Panc1 (cell line): Measurements from ENCODE around the gene ABCA7. TPM values are rescaled to one million over a fixed set of nuclear protein-coding genes. Genes with fewer than 3 reads are reported as not detected.

Source experiments
- ATAC-seq: fragments of 200-7000 bp; cut with Tn5 transposase; 2 replicates; pipeline ENCODE4 v1.9.1; 2020; ENCODE audit warnings: mild to moderate bottlenecking, moderate library complexity
- BruUV-seq: library from RNA; stranded (reverse); fragments of 400-500 nt; replicated peaks from 2 replicates; lab custom pipeline; 2021; lab: Mats Ljungman, UMichigan
- CTCF ChIA-PET: fragments of 300-600 bp; sonication (Branson Sonifier 250); formaldehyde crosslinking; loops from one replicate; lab custom pipeline; 2022; ENCODE audit warnings: antibody characterized with exemption; lab: Charles Lee
- POLR2A ChIA-PET: fragments of 300-600 bp; sonication (Branson Sonifier 250); formaldehyde crosslinking; loops from one replicate; lab custom pipeline; 2022; ENCODE audit warnings: antibody characterized with exemption; lab: Charles Lee
- DNase-seq: peaks from one replicate; pipeline ENCODE4 v3.0.0-alpha.2; 2010; ENCODE audit warnings: low read depth, low spot score
- H3K27ac ChIP-seq: 2 replicates; pipeline ENCODE4 v1.5.1; 2011; ENCODE audit warnings: mild to moderate bottlenecking, low read length, inconsistent platforms
- H3K27me3 ChIP-seq: fragments of 200-500 bp; sonication (Bioruptor generic); 2 replicates; pipeline ENCODE4 v1.6.0; 2014; ENCODE audit warnings: low read length, inconsistent platforms; ENCODE audit not compliant: control insufficient read depth, insufficient read depth
- H3K36me3 ChIP-seq: fragments of 200-500 bp; sonication (Bioruptor generic); 2 replicates; pipeline ENCODE4 v1.5.1; 2014; ENCODE audit warnings: inconsistent platforms, mild to moderate bottlenecking, low read length, moderate library complexity; ENCODE audit not compliant: control insufficient read depth, insufficient read depth
- H3K4me1 ChIP-seq: 2 replicates; pipeline ENCODE4 v1.5.1; 2011; ENCODE audit warnings: inconsistent platforms, mild to moderate bottlenecking, low read length, moderate library complexity; ENCODE audit not compliant: control insufficient read depth, insufficient read depth
- H3K4me3 ChIP-seq, 2 experiments: 2 replicates each; pipeline ENCODE4 v1.5.1; 2011 to 2012; ENCODE audit warnings: low read depth in 2 of 2, low read length in 2 of 2, mild to moderate bottlenecking in 2 of 2, inconsistent platforms in 1 of 2, moderate library complexity in 1 of 2
- H3K9me3 ChIP-seq: fragments of 200-500 bp; sonication (Bioruptor generic); 2 replicates; pipeline ENCODE4 v1.5.1; 2014; ENCODE audit warnings: low read depth, mild to moderate bottlenecking, inconsistent platforms, low read length, moderate library complexity; ENCODE audit not compliant: control insufficient read depth, insufficient read depth
- POLR2AphosphoS5 ChIP-seq: IDR thresholded peaks from 2 replicates; pipeline ENCODE4 v1.6.1; 2012; ENCODE audit warnings: mild to moderate bottlenecking, low read depth, low read length, moderate library complexity
- REST ChIP-seq, 2 experiments: IDR thresholded peaks; 2 replicates each; pipeline ENCODE4 v1.6.1; 2011 to 2012; ENCODE audit warnings: low read depth in 2 of 2, control low read depth in 1 of 2, low read length in 1 of 2, mild to moderate bottlenecking in 1 of 2, moderate library complexity in 1 of 2; ENCODE audit not compliant: insufficient read depth in 1 of 2
- SIN3A ChIP-seq: IDR thresholded peaks from 2 replicates; pipeline ENCODE4 v1.6.1; 2012; ENCODE audit warnings: low read depth, mild to moderate bottlenecking, low read length, moderate library complexity, borderline replicate concordance; ENCODE audit not compliant: insufficient read depth
- TCF7L2 ChIP-seq: IDR thresholded peaks from 2 replicates; pipeline ENCODE4 v1.6.1; 2011; ENCODE audit warnings: mild to moderate bottlenecking, low read depth, low read length, inconsistent platforms
- in situ Hi-C: cut with HindIII; loops from 2 replicates; pipeline ENCODE4 v1.10.0; 2016; ENCODE audit warnings: low sequenced_read_pairs, low pct_unique_long_range_greater_than_20kb
- intact Hi-C: fragments of 100-400 bp; cut with micrococcal nuclease; formaldehyde crosslinking; loops from one replicate; pipeline ENCODE4 v1.10.0; 2022; ENCODE audit not compliant: unreplicated experiment
- total RNA-seq: library from RNA; stranded (reverse); gene quantifications from one replicate; pipeline ENCODE4 v1.2.1, GENCODE V29; 2021; ENCODE audit not compliant: unreplicated experiment
- TF ChIP-seq, protein P1 (sequence below): fragments of 450-650 bp; IDR thresholded peaks from 2 replicates; pipeline ENCODE4 v1.5.1; 2017; ENCODE audit warnings: mild to moderate bottlenecking

The ABCA7 gene
- total RNA-seq, 1 experiment from 2014 or later = 47.5 TPM

DNA sequence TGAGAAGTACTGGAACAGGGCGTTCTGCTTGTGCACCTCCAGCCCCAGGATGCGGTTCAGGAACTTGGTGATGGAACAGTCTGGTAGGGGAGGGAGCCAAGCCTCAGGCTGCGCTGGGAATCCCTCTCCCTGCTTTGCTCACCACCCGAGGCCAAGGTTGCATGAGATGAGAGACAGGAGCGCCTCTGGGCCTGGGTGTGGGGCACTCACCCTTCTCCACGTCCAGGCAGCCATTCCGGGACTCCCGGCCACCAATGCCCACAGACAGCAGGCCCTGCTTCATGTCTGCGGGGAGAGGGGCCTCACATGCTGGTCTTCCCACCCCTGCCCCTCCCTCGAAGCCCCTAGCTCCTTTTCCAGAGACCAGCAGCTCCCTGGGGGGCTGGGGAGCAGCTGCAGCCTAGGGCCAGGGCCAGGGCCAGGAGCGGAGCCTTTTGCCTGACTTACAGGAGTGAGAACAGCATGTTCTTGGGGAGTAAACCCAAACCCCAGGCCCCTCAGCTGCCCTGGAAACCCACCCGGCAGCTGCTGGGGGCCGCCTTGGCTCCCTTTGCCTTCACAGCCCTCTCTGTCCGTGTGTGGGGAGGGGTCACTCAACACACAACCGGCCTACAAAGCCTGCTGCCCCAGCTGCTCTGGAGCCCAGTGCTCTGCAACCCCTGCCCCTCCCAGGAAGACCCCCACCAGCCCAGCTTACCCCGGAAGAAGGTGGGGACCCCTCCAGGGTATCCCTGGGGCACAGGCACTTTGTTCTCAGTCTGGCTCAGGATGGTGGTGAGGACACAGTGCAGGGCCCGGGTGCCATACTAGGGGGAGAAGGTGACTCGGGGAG lies 71.1 kb downstream of the ABCA7 start:
- Histone ChIP-seq H3K4me1 (peaks cover 43% of the 10 kb centered on the region), H3K9me3 (no peaks in the 10 kb centered on the region), H3K4me3 (no peak overlapping the region), H3K36me3 (no peaks in the 10 kb centered on the region), H3K27ac (peak overlapping the region; percentile 75), H3K27me3 (no peaks in the 10 kb centered on the region)
- no TSS peak for BruUV-seq
- in situ Hi-C loops (no loop called here), intact Hi-C loops (no loop called here)
- ATAC-seq = peak; percentile 2
- no peak for DNase-seq
- POLR2A ChIA-PET = no interaction called here
- TF ChIP-seq TCF7L2 = no peak
- CTCF ChIA-PET = no interaction called here

DNA sequence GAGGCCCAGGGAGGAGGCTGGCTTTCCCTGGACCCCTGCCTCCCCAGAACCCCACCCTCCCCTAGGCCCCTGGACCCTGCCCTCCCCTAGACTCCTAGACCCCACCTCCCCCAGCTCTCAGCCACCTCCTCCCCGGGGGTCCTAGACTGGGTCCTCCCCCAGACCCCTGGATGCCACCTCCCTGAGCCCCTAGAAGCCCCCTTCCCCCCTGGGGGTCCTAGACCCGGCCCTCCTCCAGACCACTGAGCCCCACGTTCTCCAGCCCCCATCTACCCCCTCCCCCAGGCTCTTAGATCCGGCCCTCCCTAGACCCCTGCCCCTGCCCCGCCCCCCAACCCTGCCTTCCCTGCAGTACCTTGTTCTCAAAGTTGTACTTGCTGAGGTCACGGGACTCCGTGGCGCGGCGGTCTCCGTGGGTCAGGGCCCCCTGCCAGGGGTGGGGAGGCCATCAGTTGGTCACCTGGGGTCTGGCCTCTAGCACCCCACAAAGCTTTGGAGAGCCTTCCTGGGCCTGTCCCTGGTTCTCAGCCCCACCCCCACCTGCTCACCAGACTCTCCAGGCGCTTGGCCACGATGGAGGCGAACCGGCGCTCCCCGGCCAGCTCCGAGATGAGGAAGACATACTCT lies 71.8 kb downstream of the ABCA7 start:
- Histone ChIP-seq H3K27me3 (no peaks in the 10 kb centered on the region), H3K36me3 (no peaks in the 10 kb centered on the region), H3K4me1 (peaks cover 40% of the 10 kb centered on the region), H3K27ac (peak overlapping the region; percentile 75; the same call in 1 of the 2 replicates), H3K4me3 (0 out of 4 replicates have a peak overlapping the region, but pooled peaks have one; percentile 4 to 11), H3K9me3 (no peaks in the 10 kb centered on the region)
- ChIA-PET CTCF (interaction anchor here (0.7 kb wide), 1 partner anchor 98 kb away, joined by 3 read pairs; no protein-coding TSS in a partner anchor), POLR2A (no interaction called here)
- intact Hi-C loops (no loop called here), in situ Hi-C loops (no loop called here)
- TF ChIP-seq, protein P1, sequence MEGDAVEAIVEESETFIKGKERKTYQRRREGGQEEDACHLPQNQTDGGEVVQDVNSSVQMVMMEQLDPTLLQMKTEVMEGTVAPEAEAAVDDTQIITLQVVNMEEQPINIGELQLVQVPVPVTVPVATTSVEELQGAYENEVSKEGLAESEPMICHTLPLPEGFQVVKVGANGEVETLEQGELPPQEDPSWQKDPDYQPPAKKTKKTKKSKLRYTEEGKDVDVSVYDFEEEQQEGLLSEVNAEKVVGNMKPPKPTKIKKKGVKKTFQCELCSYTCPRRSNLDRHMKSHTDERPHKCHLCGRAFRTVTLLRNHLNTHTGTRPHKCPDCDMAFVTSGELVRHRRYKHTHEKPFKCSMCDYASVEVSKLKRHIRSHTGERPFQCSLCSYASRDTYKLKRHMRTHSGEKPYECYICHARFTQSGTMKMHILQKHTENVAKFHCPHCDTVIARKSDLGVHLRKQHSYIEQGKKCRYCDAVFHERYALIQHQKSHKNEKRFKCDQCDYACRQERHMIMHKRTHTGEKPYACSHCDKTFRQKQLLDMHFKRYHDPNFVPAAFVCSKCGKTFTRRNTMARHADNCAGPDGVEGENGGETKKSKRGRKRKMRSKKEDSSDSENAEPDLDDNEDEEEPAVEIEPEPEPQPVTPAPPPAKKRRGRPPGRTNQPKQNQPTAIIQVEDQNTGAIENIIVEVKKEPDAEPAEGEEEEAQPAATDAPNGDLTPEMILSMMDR = no peak
- no peak for TF ChIP-seq SIN3A
- no peak for TF ChIP-seq REST (IDR thresholded peaks at IDR 0.05; ENCODE audit: insufficient read depth in 1 of 2, low read depth in 2 of 2, low read length in 1 of 2)
- TF ChIP-seq POLR2AphosphoS5 = no peak
- TF ChIP-seq TCF7L2 = no peak
- ATAC-seq (no peak), DNase-seq (no peak)
- BruUV-seq = no TSS peak
